ENCODE results near the gene MYB. TPM values are rescaled to one million over a fixed set of nuclear protein-coding genes. Genes with fewer than 3 reads are reported as not detected.
"Not testable (repeated sequence)": the region's sequence is repeated elsewhere in the genome, so short reads cannot be mapped to it uniquely, and the experiment has no call there.

Gene MYB
- polyA plus RNA-seq, 10 donors: 0.51 to 2.6 (median 1.2) TPM

GRCh38 chr6:135246412-135247012, 65.4 kb downstream of the MYB start:
- not testable (repeated sequence) for DNase-seq

GRCh38 chr6:135250234-135250633, 69.1 kb downstream of the MYB start:
- DNase-seq: no peak

GRCh38 chr6:135250751-135251497, 69.8 kb downstream of the MYB start:
- DNase-seq: no peak

GRCh38 chr6:135251498-135252441, 70.7 kb downstream of the MYB start:
- DNase-seq: peak in 1 of 3 donors; percentile 17

- DNase-seq: no peak
Measured at GRCh38 chr6:135254471-135254870, 73.4 kb downstream of the MYB start.

DNA sequence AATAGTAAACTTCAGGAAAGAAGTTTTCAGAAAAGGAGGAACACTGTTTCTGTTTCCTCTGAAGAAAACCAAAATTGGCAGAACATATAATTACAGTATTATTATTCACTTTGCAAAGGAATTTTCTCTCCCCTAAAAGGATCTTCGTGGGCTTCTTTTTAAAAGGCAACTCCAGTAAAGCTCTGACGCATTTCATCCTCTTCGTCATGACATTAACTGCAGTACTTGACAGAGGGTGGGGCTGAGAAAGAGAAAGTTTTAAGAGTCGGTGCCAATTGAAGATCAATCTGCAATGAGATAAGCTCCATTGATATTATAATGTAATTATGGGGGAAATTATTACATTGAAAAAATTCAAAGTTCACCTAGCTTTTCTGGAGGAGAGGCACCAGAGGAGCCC, 75.8 kb downstream of the MYB start:
- no peak for DNase-seq

DNA sequence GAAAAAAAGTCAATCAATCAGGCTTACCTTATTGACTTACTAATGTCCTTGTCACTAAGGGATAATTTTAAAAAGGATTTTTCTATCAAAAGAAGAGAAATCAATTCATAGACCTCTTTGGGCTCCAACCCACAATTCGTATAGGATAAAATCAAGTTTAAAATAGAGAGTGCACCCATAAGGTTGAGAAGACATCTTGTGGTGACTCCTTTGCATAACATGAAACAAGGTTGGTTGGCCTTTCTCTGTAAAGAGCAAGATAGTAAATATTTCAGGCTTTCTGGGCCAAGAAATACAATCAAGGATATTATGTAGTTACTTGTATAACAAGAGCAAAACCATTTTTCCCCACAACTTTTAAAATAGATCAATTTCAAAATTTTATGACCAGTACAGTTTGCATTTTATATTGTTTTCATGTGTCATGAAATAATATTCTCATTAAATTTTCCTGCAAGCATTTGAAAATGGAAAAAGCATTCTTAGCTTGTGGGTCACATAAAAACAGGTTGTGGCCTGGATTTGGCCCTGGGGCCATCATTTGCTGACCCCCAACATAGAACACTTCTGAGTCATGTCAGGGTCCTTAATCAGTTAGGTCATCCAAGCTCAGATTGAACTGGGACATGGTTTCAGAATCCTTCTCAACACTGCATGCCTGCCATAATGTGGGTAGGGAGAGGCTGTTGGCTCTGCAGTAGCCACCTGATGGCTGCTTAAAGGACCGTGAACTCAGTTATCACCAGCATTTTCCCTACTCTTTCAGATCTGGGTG, 76.7 kb downstream of the MYB start:
- DNase-seq: no peak

- no peak for DNase-seq
Measured at GRCh38 chr6:135258970-135259369, 77.9 kb downstream of the MYB start.

GRCh38 chr6:135260612-135261011, 79.5 kb downstream of the MYB start:
- no peak for DNase-seq

DNA sequence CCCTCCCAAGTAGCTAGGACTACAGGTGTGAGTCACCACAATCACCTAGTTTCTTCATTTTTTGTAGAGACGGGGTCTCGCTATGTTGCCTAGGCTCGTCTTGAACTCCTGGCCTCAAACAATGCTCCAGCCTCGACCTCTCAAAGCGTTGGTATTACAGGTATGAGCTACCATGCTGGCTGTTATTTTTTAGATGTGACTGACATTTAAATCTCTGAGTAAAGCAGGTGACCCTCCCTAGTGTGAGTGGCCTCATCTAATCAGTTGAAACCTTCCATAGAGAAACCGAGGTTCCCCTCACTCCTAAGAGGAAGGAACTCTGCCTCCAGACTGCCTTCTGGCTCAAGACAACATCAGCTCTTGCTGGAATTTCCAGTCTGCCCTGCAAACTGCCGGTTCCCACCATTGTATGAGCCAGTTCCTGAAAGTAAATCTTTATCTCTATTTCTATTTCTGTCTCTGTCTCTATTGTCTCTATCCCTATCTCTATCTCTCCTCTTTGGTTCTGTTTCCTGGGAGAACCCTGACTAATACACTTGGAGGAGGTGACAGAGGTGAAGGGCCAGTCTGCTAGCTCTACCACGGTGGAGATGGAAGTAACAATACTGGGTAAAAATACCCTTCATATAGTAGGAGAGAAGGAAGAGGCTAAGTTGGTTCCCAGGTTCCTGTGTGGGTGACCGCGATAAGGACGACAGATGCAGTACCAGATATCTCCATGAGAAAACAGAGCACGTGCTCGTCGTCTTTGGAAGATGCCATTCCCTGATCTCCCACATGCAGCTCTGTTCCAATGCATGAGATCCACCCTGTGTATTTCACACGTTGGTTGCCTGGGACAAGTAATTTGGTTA, 81.0 kb downstream of the MYB start:
- no peak for DNase-seq

DNA sequence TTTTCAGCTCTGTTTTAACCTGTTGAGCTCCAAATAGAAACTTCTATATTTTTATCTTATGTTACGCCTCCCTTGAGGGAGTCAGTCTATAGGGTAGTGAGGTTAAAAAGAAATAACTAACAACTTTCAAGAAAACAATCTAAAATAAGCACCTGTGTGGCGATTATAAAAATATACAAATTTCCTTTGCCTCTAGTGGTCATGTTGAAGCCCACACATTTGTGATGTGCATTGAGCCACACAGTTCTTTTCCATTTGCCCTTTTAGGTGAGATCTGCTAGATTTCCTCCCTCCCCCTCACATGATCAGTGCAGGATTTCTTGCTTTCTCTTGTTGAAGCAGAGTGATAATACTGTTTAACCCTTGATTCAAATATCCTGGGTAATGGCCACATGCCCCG, 84.2 kb downstream of the MYB start:
- no peak for DNase-seq

DNA sequence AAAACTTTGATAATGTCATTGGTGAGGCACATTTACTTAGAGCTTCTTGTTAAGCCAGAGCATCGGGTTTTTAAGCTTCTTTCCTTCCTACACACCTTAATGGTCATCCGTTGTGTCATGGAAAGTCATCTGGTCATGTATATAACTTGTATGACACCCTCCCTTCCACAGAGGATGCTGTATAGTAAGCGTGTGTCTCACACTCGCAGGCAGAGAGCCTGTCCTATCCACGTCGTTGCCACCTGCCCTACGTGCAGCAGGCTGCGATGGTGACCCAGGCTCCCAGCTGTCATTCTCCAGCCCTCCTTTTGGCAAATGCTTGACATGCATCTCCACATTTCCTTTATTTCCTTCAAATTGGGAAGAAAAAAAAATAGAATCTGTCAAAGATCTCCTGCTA, 85.6 kb downstream of the MYB start:
- no peak for DNase-seq

DNA sequence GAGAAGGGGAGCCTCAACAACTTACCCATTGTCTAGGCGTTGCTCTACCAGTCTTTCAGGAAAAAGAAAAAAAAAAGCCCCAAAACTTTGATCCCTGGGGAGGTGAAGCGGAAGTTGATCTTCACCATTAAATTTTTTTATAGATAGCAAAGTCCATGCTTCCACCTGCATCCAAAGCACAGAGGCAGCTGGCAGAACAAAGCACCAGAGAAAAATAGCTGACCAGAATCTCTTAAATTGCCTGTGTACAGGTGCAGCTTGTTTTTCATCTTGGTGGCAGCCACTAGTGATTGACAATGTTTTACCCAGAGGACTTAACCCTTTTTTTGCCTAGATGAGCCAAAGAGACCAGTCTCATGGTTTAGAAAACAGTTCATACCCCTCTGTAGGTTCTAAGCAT, 86.0 kb downstream of the MYB start:
- no peak for DNase-seq

DNA sequence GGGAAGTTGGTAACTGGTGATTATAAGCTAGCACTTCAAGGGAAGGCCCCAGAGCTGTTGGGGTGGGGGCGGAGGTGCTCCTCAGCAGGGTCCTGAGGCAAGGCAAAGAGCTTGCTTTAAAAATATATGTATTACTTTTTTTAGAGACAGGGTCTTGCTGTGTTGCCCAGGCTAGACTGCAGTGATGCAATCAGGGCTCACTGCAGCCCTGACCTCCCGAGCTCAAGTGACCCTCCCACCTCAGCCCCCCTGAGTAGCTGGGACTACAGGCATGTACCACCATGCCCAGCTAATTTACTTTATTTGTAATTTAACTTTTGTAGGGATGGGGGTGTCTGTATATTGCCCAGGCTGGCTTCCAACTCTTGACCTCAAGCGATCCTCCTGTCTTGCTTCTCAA, 87.2 kb downstream of the MYB start:
- DNase-seq: no peak

DNA sequence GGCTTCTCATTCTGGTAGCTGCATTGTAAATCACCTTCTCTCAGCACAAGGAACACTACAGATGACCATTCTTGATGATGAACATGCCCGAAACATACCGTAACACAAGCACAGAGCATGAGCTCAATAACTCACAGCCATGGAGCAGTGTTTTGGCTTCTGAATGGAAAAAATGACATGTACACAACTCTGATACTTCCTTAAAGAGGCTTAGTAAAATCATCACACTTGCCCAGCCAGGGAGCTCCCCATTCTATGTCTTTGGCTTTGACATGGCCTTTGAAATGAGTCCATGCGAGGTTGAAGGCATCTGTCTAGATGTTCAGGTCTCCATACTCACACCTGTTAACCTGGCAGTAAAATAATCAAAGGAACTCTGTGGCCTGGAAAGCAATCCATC, 87.6 kb downstream of the MYB start:
- no peak for DNase-seq

Other genes starting within 250 kb of the MYB start
- 1 to 10 TPM in 5 of 10 donors, under 1 TPM in 5; 0.34 to 3.4 (median 0.93) TPM for gene ALDH8A1, start 231.2 kb upstream of the MYB start, polyA plus RNA-seq (ENCODE audit: insufficient read length in 10 of 10)
- gene HBS1L, start 126.5 kb upstream of the MYB start, polyA plus RNA-seq (ENCODE audit: insufficient read length in 10 of 10): 10 to 100 TPM; 39.5 to 61.3 (median 45.3) TPM

All from muscle of back (tissue), 11 donors.